GM23248 (cell line): ENCODE results near the gene ZSWIM4. TPM values are rescaled to one million over a fixed set of nuclear protein-coding genes. Genes with fewer than 3 reads are reported as not detected.

Experiments
- DNase-seq: peaks from one replicate; pipeline ENCODE4 v3.0.0-alpha.2; 2015
- H2AFZ ChIP-seq: fragments of 200-600 bp; sonication (generic); 2 replicates; pipeline ENCODE4 v1.6.1; 2016; ENCODE audit warnings: antibody characterized with exemption
- H3F3A ChIP-seq: fragments of 200-600 bp; sonication (generic); 2 replicates; pipeline ENCODE4 v1.6.1; 2016; ENCODE audit warnings: mild to moderate bottlenecking, antibody characterized with exemption, mixed run types; ENCODE audit not compliant: insufficient read depth
- H3K27ac ChIP-seq: fragments of 200-600 bp; sonication (generic); 2 replicates; pipeline ENCODE4 v1.5.1; 2016; ENCODE audit warnings: mild to moderate bottlenecking
- H3K27me3 ChIP-seq: fragments of 200-600 bp; sonication (generic); replicated peaks from 2 replicates; pipeline ENCODE4 v1.6.1; 2016; ENCODE audit warnings: mild to moderate bottlenecking; ENCODE audit not compliant: insufficient read depth
- H3K36me3 ChIP-seq: fragments of 200-600 bp; sonication (generic); 2 replicates; pipeline ENCODE4 v1.6.1; 2016; ENCODE audit warnings: low read depth, mild to moderate bottlenecking
- H3K4me1 ChIP-seq: fragments of 200-600 bp; sonication (generic); 2 replicates; pipeline ENCODE4 v1.6.1; 2016; ENCODE audit warnings: mild to moderate bottlenecking; ENCODE audit not compliant: insufficient read depth
- H3K4me2 ChIP-seq: fragments of 200-600 bp; sonication (generic); one replicate; pipeline ENCODE4 v1.6.1; 2016; ENCODE audit warnings: mild to moderate bottlenecking; ENCODE audit not compliant: unreplicated experiment
- H3K4me3 ChIP-seq: fragments of 200-600 bp; sonication (generic); 2 replicates; pipeline ENCODE4 v1.5.1; 2016; ENCODE audit warnings: mild to moderate bottlenecking
- H3K79me2 ChIP-seq: fragments of 200-600 bp; sonication (generic); 2 replicates; pipeline ENCODE4 v1.6.1; 2016; ENCODE audit warnings: mild to moderate bottlenecking; ENCODE audit not compliant: insufficient read depth
- H3K9ac ChIP-seq: fragments of 200-600 bp; sonication (generic); 2 replicates; pipeline ENCODE4 v1.6.1; 2016; ENCODE audit warnings: mild to moderate bottlenecking
- H3K9me2 ChIP-seq: fragments of 200-600 bp; sonication (generic); 2 replicates; pipeline ENCODE4 v1.6.1; 2016; ENCODE audit warnings: mixed run types, mild to moderate bottlenecking, moderate library complexity; ENCODE audit not compliant: insufficient read depth
- H3K9me3 ChIP-seq: fragments of 200-600 bp; sonication (generic); one replicate; pipeline ENCODE4 v1.6.1; 2017; ENCODE audit warnings: low read depth
- H4K20me1 ChIP-seq: fragments of 200-600 bp; sonication (generic); 2 replicates; pipeline ENCODE4 v1.6.0; 2016; ENCODE audit not compliant: insufficient read depth
- EZH2 ChIP-seq: fragments of 200-600 bp; sonication (generic); IDR thresholded peaks from 2 replicates; pipeline ENCODE4 v1.6.1; 2018; ENCODE audit warnings: antibody characterized with exemption, mild to moderate bottlenecking; ENCODE audit not compliant: insufficient read depth, poor library complexity, severe bottlenecking
- EZH2phosphoT487 ChIP-seq: fragments of 200-600 bp; sonication (generic); IDR thresholded peaks from 2 replicates; pipeline ENCODE4 v1.6.1; 2018; ENCODE audit warnings: antibody characterized with exemption, moderate library complexity, mild to moderate bottlenecking, low read depth; ENCODE audit not compliant: insufficient read depth
- WGBS, 2 experiments: methylation state at CpG; one replicate each; pipeline ENCODE4 v1.1.6; 2015 to 2017; ENCODE audit warnings: low lambda C conversion rate in 2 of 2, low coverage in 1 of 2; ENCODE audit errors: missing lambda C conversion rate in 2 of 2; 5-methylcytosine and 5-hydroxymethylcytosine counted together
- in situ Hi-C: fragments of 300-500 bp; cut with MboI; formaldehyde crosslinking; loops from 2 replicates; pipeline ENCODE4 v1.15.0; 2020
- polyA plus RNA-seq: library from polyadenylated mRNA; unstranded; fragments of >200 nt; fragmentation: Nextera tagmentation; extraction: Ambion mirVana; gene quantifications from 2 replicates; pipeline ENCODE4 v1.2.1, GENCODE V29; 2016
- total RNA-seq: library from RNA; depleted of rRNA; stranded (reverse); fragments of >200 nt; shearing (Covaris generic); gene quantifications from 2 replicates; pipeline ENCODE4 v1.2.3, GENCODE V29; 2014

The ZSWIM4 gene
- total and polyA plus RNA-seq, 2 experiments from 2014 or later: 0.81 to 2.9 TPM

DNA sequence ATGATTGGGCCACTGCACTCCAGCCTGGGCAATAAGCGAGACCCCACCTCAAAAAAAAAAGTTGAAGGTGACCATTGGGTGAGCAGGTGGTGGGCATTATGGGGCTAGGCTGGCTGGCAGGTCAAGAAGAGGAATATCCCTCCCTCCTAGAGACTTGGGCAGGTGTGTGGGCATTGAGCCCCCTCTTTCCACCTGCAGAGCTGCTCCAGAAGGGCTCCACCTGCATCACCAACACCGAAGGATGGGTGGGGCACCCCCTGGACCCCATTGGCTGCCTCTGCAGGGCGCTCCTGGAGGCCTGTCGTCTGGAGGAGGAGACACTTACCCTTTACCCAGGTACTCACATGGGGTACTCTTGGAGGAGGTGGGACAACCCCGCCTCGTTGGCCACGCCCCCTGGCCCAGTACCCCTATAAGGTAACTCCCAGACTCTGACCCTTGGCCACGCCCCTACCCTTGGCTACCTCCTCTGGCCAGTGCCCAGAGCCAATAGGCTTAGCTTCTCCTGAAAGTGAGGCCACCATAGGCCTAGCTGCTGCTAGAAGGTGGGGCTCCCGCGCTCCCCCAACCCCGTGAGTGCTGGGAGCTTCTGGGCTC lies 21.9 kb downstream of the ZSWIM4 start:
- in situ Hi-C loops: no loop called here

DNA sequence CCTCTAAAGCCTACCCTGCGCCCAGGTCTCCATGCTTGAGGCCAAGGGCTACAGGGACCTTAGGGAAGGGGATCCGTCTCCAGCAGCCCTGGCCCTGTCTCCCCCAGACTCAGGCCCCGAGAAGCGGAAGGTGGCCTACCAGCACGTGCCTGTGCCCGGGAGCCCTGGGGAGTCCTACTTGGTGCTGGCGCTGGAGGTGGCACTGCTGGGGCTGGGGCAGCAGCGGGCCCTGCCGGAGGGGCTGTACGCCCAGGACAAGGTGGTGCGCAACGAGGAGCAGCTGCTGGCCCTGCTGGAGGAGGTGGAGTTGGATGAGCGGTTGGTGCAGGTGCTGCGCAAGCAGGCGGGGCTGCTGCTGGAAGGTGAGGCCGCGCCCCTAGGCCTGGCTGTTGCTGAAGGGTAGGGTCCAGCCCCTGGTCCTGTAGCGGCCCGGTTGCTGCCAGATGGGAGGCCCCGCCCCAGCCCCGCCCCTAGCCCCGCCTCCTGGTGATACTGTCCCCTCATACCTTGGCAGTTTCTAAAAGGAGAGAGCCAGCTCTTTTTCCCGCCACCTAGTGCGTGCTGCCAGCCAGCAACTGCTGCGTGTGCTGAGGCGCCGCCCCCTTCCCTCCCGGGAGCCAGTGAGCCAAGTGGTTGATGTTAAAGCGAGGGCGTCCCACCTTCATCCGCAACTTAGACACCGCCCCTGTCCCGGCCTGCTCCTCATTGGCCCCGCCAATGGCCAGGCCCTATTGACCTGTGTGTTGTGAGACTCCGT lies 22.6 kb downstream of the ZSWIM4 start:
- in situ Hi-C loops: no loop called here
- Histone ChIP-seq H3K9ac (no peak overlapping the region), H3K9me2 (no peaks in the 10 kb centered on the region), H2AFZ (no peak overlapping the region), H3K27me3 (no peaks in the 10 kb centered on the region), H3K4me3 (no peak overlapping the region), H3K36me3 (peaks cover 4% of the 10 kb centered on the region; the same call in 1 of the 2 replicates), H4K20me1 (no peaks in the 10 kb centered on the region), H3K79me2 (no peaks in the 10 kb centered on the region), H3K9me3 (no peaks in the 10 kb centered on the region), H3F3A (peaks cover 29% of the 10 kb centered on the region), H3K4me1 (peaks cover 12% of the 10 kb centered on the region), H3K27ac (no peak overlapping the region), H3K4me2 (no peak overlapping the region)
- 72 to 81% methylated on average over 30 of the region's 35 CpGs for WGBS, 2 experiments
- TF ChIP-seq EZH2: no peak
- TF ChIP-seq EZH2phosphoT487: no peak
- peak; percentile 30 for DNase-seq

More for the DNA sequence above, 21.9 kb downstream of the ZSWIM4 start:
- Histone ChIP-seq H2AFZ (no peak overlapping the region), H3K4me1 (peaks cover 5% of the 10 kb centered on the region), H4K20me1 (no peaks in the 10 kb centered on the region), H3K4me2 (no peak overlapping the region), H3K4me3 (no peak overlapping the region), H3K36me3 (peaks cover 4% of the 10 kb centered on the region; the same call in 1 of the 2 replicates), H3K9me3 (no peaks in the 10 kb centered on the region), H3K9me2 (no peaks in the 10 kb centered on the region), H3K9ac (no peak overlapping the region), H3K27ac (no peak overlapping the region), H3K27me3 (no peaks in the 10 kb centered on the region), H3F3A (peaks cover 22% of the 10 kb centered on the region), H3K79me2 (no peaks in the 10 kb centered on the region)
- no peak for TF ChIP-seq EZH2
- peak; percentile 30 for DNase-seq
- WGBS, 2 experiments: 69 to 87% methylated on average over 6 to 11 of the region's 11 CpGs

DNA sequence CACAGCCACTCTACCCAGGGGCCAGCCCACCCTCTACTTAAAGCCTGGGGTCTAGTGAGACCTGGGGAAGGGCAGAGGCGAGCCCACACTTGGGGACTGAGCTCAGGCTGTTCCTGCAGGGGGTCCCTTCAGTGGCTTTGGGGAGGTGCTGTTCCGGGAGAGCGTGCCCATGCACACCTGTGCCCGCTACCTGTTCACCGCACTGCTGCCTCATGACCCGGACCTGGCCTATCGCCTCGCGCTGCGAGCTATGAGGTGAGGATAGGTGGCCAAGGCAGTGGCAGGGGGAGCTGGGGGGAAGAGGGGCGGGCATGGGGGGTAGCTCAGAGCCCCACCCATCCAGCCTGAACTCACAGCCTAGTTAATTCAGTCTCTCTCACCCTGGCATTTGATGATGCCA lies 24.0 kb downstream of the ZSWIM4 start:
- no peak overlapping the region for H3K9ac ChIP-seq
- no peak overlapping the region for H3K4me3 ChIP-seq
- H3F3A ChIP-seq: peaks cover 43% of the 10 kb centered on the region
- H4K20me1 ChIP-seq: no peaks in the 10 kb centered on the region
- H3K27ac ChIP-seq: no peak overlapping the region
- no peak overlapping the region for H3K4me2 ChIP-seq
- H3K79me2 ChIP-seq: no peaks in the 10 kb centered on the region
- TF ChIP-seq EZH2phosphoT487: no peak
- no peak for TF ChIP-seq EZH2
- no peak overlapping the region for H2AFZ ChIP-seq
- H3K27me3 ChIP-seq: no peaks in the 10 kb centered on the region
- WGBS, 2 experiments: 85 to 88% methylated on average over 10 to 11 of the region's 11 CpGs
- peaks cover 16% of the 10 kb centered on the region for H3K4me1 ChIP-seq
- in situ Hi-C loops: no loop called here
- no peaks in the 10 kb centered on the region for H3K9me2 ChIP-seq
- no peaks in the 10 kb centered on the region for H3K9me3 ChIP-seq
- DNase-seq: no peak
- H3K36me3 ChIP-seq: peaks cover 12% of the 10 kb centered on the region; the same call in 1 of the 2 replicates

DNA sequence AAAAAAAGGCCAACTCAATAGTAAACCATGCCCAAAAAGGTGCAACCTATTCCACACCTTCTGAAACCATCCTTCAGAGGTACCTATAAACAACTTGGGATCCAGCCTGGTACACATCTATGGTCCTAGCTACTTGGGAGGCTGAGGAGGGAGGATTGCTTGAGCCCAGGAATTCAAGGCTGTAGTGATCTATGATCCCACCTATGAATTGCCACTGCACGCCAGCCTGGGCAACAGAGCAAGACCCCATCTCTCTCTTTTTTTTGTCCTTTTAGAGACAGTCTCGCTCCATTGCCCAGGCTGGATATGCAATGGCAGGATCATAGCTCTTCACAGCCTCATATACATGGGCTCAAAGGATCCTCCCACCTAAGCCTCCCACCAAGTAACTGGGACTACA lies 26.0 kb downstream of the ZSWIM4 start:
- Histone ChIP-seq H3K36me3 (peaks cover 14% of the 10 kb centered on the region; the same call in 1 of the 2 replicates), H3K4me1 (peaks cover 16% of the 10 kb centered on the region), H3K9me3 (no peaks in the 10 kb centered on the region), H4K20me1 (no peaks in the 10 kb centered on the region; the same call in 1 of the 2 replicates), H3K9me2 (no peaks in the 10 kb centered on the region), H3K4me2 (no peak overlapping the region), H3K79me2 (no peaks in the 10 kb centered on the region), H3K27me3 (no peaks in the 10 kb centered on the region), H3K4me3 (no peak overlapping the region), H3F3A (peaks cover 46% of the 10 kb centered on the region), H3K9ac (no peak overlapping the region), H3K27ac (peak overlapping the region; percentile 42), H2AFZ (no peak overlapping the region)
- WGBS, 2 experiments: 100% methylated on average over 2 of the region's 2 CpGs
- in situ Hi-C loops: no loop called here
- no peak for DNase-seq
- TF ChIP-seq EZH2 (no peak), EZH2phosphoT487 (no peak)
